GM19099 (cell line): ENCODE measurements around the gene RASEF.

Experiments
- POLR2A ChIP-seq: IDR thresholded peaks from 3 replicates; pipeline ENCODE4 v1.6.1; 2011; ENCODE audit warnings: low read depth; ENCODE audit not compliant: insufficient read length; ENCODE audit errors: extremely low read depth

The RASEF gene

GRCh38 chr9:83060556-83060955 lies 2.4 kb downstream of the RASEF start:
- TF ChIP-seq POLR2A, result no peak

GRCh38 chr9:83059417-83059816 lies 3.5 kb downstream of the RASEF start:
- TF ChIP-seq POLR2A, result no peak

GRCh38 chr9:83056911-83057310 lies 6.0 kb downstream of the RASEF start:
- TF ChIP-seq POLR2A, result no peak

- no peak for TF ChIP-seq POLR2A
Measured at GRCh38 chr9:83056174-83056573, 6.8 kb downstream of the RASEF start.

- TF ChIP-seq POLR2A, result no peak
Measured at GRCh38 chr9:83047839-83048775, 14.8 kb downstream of the RASEF start.

- TF ChIP-seq POLR2A, result no peak
Measured at GRCh38 chr9:83043597-83043996, 19.3 kb downstream of the RASEF start.

- TF ChIP-seq POLR2A, result no peak
Measured at GRCh38 chr9:83041771-83042170, 21.2 kb downstream of the RASEF start.

GRCh38 chr9:83039303-83039702 lies 23.6 kb downstream of the RASEF start:
- no peak for TF ChIP-seq POLR2A

GRCh38 chr9:83036043-83036442 lies 26.9 kb downstream of the RASEF start:
- no peak for TF ChIP-seq POLR2A

- TF ChIP-seq POLR2A, result no peak
Measured at GRCh38 chr9:83035143-83035542, 27.8 kb downstream of the RASEF start.

- no peak for TF ChIP-seq POLR2A
Measured at GRCh38 chr9:83034587-83034986, 28.4 kb downstream of the RASEF start.

GRCh38 chr9:83034026-83034425 lies 28.9 kb downstream of the RASEF start:
- TF ChIP-seq POLR2A, result no peak

GRCh38 chr9:83032065-83032625 lies 30.8 kb downstream of the RASEF start:
- no peak for TF ChIP-seq POLR2A

- TF ChIP-seq POLR2A, result no peak
Measured at GRCh38 chr9:83030391-83031107, 32.4 kb downstream of the RASEF start.

GRCh38 chr9:83029531-83030137 lies 33.3 kb downstream of the RASEF start:
- no peak for TF ChIP-seq POLR2A
